Activated T-helper 1 cell treated with Interleukin-2 at 50 U/mL for 16 hours (primary cell): ENCODE data around the gene CLCN2.

Source experiments
- DNase-seq: peaks from one replicate; pipeline ENCODE4 v3.0.0-alpha.2; 2020; ENCODE audit warnings: low read depth

Gene CLCN2

GRCh38 chr3:184360070-184360928 lies 1.1 kb downstream of the CLCN2 start:
- DNase-seq: no peak

- DNase-seq: no peak
These were observed 1.8 kb downstream of the CLCN2 start for GRCh38 chr3:184359610-184360009.

- no peak for DNase-seq
These were observed 2.5 kb downstream of the CLCN2 start for GRCh38 chr3:184358921-184359350.

DNA sequence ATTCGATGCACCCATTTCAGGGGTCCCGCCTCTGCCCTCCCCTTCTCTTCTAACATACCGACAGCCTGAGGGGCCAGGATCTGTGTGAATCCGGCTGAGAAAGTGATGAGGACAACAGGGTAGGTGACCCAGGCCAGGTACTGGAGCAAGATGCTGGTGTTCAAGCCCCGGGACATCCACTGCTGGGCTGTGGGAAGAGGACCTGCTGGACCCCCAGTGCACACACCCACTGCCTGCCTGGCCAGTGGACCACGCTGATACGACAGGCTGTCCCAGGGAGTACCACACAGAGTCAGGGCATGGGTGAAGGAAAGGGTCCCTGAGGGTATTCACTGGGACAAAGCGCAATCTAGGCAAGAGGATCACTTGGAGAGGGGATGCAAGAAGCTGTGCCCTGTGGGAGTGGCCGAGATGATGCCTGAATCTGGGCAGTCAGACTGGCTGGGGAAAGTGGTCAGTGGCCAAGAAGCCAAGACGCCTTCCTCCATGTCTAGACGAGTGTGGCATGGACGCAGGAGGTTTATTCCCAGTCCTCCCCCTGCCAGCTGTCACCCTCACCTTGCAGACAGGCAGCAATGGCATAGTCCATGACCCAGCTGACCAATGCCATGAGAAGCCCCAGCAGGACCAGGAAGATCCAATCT lies 3.2 kb downstream of the CLCN2 start:
- DNase-seq: no peak

DNA sequence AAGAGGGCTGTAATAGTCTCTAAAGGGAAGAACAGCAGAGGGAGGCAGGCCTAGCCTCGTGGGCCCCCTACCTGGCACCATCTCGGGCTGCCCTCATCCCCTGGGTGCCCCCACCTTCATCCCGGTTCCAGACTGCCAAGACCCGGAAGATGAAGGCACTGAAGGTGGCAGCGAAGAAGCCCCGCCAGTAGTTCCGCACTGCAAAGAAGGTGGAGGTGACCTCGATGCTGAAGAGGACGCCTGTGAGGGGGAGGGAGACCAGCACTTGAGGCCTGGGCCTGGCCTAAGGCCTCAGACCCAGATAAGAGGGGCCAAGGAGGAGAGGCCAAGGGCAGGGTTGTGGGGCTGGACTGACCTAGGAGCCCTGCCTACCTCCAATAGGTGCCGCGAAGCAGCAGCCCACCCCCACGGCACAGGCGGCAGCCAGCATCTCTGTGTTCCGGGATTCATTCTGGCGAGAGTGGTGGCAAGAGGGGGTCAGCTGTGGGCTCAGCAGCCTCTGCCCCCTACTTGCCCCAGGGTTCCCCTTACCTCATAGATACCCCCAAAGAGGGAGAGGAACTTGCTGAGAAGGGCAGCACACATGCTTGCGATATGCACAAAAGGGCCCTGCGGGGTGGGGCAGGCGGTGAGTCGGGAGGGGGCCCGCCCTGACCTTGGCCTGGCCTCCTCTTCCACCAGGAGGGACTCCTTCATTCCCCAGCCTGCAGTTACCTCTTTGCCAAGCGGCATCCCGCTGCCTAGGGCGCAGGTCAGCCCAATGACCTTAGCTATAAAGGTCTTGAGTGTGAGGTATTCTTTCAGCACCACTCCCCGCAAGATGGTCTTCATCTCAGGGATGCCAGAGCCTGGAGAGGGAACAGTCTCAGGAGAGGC lies 3.9 kb downstream of the CLCN2 start:
- no peak for DNase-seq

DNA sequence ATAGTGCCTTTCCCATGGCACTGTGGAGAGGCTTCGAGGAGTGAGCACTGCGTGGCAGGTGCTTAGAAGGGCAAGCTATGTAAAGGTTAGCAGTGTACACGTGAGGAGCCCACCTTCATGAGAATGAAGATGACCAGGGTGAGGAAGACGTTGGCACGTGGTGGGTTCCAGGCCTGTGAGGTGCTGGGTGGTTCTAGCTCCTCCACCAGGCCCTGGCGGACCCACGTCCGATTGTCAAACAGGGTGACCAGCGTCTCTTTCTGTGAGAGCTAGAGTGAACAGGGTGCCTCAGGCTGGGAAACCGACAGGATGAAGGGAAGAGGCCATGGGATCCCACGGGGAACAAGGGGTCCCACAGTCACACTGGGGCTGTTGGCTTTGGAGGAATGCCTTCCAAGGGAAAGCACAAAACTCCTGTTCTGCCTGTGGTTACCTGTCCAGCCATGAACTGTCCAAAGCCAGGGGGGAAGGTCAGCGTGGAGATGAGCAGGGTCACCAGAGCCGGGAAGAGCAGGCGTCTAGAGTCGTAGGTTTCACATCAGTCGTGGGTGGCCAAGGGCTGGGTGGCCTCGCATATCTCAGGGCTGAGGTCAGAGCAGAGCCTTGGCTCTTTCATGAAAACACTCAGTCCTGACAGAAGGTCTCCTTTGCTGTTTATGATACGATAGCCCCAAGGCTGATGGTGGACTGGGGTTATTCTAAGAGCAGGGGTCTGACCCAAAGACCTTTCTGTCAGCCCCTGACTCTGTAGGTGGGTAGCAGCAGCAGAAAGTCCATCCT lies 6.0 kb downstream of the CLCN2 start:
- no peak for DNase-seq

- DNase-seq: no peak
These were observed 6.7 kb downstream of the CLCN2 start for GRCh38 chr3:184354754-184355153.

GRCh38 chr3:184354121-184354728 lies 7.2 kb downstream of the CLCN2 start:
- no peak for DNase-seq

- no peak for DNase-seq
These were observed 7.9 kb downstream of the CLCN2 start for GRCh38 chr3:184353546-184353941.

- no peak for DNase-seq
These were observed 8.4 kb downstream of the CLCN2 start for GRCh38 chr3:184352897-184353545.

DNA sequence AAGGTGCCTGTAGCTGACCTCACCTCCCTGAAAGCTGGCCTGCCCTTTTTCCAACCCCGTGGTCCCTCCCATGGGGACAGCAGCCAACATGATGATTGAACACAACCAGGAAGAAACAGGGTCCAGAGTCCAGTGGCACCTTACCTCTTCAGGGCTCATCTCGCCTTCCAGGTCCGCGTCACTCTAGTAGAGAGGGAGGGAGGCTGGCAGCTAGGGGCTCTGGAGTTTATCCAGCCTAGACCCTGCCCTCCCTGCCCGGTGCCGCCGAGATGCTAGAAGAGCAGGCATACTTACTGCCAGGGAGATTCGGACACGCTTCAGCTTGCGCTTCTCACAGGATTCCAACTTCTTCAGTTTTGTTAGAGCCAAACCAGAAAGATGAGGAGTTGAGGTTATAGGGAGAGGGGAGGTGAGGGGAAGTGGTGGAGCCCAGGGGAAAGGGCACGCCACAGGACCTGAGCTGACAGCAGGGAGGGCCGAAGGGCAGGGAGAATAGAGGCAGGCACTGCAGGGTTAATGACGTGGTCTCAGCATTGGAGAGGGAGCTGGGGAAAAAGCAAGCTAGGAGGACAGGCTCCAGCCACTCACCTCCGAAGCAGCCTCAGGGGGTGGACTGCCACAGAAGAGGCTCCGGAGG lies 9.1 kb downstream of the CLCN2 start:
- no peak for DNase-seq

DNA sequence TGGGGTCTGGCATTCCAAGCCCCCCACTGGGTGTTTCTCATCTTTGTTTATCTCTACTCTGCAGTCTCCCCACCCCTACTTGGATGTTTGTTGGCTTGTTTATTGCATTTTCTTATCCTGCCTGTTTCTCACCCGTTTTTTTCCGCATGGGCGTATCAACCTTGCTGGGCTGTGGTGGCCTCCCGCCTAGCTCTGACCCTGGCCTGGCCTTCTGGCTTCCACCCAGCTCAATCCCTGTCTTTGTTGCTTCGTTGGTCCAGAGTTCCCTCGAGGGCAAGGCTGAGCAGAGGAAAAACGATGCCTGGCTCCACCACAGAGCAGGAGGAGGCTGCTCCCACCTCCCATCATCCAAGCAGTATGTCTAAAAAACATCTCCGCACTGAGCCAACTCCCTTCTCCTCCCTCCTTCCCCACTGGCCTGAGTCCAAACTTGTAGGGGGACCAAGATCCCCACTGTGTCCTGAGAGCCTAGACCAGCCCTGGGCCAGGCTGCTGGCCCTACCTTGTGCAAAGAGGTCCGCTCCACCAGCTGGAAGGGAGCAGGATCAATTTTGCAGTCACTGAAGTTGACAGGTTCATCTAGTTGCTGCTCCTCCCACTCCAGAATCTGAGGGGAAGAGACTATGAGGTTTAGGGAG lies 9.8 kb downstream of the CLCN2 start:
- no peak for DNase-seq

- DNase-seq: no peak
These were observed 10.8 kb downstream of the CLCN2 start for GRCh38 chr3:184350618-184351017.

DNA sequence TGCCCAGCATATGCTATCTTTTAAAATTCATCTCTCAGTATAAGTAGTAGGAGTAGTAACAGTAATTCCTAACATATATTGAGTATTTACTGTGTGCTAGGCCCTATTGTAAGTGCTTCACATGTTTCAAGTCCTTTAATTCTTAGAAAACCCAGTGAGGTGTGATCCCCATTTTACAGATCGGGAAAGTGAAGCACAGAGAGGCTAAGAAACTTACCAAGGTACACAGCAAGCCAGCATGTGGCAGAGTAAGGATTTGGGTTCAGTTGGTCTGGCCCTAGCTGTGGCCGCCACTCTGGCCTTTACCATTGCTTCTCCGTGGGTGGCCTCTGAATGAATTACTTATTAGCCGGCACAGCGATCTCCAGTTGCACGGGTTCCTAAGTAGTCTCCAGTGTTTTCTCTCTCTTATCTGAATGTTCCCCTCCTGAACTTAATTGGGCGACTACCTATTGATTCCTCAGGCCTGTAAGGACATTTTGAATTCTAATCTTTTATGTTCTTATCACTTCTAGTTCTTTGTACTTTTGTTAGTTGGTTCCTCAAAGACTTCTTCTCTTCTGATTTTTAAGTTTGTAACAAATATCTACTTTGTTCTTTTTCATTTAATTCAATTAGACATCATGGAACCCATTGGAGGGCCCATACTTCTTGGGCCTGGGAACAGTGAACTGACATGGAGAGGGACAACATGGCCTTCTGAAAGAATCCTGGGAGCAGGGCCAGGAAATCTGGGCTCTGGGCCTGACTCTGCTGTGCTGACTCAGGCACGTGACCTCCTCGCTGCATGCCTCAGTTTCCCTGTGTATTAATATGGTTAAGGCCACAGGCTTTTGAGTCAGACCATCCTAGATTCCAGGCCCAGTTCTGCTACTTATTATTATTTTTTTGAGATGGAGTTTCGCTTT lies 11.6 kb downstream of the CLCN2 start:
- DNase-seq: no peak

DNA sequence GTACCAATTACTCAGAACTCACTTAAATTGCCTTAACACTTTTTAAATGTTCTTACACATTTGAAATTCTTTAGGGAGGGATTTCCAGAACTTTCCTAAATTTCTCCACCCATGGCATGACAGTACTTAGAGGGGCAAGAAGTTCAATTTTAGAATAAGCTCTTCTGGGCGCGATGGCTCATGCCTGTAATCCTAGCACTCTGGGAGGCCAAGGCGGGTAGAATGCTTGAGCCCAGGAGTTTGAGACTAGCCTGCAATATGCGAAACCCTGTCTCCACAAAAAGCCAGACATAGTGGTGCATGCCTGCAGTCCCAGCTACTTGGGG lies 13.4 kb downstream of the CLCN2 start:
- no peak for DNase-seq

DNA sequence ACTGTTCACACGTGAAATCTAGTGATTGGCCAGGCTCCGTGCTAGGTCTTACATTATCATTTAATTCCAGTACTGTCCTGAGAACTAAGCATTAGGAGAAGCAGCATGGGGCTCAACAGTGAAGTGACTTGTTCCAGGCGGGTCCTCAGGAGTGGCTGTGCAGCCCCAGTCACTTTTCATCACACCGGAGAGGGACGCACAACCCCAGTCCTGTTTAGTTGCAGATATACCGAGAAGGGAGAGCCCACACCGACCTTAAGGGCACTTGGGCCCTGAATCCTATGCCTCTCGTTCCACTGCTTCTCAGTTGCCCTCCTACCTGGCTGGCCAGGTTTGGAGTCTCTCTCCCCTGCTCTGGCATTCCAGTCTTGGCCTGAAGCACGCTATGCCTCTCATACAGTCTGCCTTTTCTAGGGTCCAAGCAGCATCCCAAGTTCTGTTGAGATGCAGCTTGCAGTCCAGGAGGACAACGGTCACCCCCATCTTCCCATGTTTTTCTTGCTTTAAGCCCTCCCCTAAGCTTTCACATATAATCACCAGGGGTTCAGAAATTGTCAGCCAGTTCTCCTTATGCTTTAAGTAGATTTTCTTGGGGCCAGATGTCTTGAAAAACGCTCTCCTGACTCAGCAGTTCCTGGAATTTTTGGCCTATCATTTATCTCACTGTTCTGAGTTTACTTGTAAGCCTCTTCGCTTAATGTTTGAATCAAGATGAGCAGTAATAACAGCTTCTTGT lies 13.9 kb downstream of the CLCN2 start:
- no peak for DNase-seq

GRCh38 chr3:184346480-184347190 lies 14.8 kb downstream of the CLCN2 start:
- DNase-seq: no peak
